ENCODE measurements around the gene MGAT2. TPM values are rescaled to one million over a fixed set of nuclear protein-coding genes. Genes with fewer than 3 reads are reported as not detected.

Gene MGAT2
- total RNA-seq, 1 donor from 2014 or later = 30.3 TPM

DNA sequence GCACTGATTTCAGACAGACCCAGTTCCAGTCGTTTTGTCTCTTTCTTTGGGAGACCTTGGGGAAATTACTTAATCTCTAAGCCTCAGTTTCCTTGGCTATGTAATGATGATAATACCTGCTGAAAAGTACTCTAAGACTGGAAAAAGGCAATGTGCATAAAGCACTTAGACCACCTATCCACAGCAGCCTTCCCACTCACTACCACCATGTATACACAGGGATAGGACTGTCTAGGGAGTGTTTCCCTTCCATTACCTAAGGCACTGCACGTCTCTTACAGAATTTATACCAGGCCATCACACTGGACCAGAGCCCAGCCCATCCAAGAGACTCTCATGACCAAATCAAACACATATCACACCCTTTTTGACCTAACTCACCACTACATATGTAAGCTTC, 40.8 kb upstream of the MGAT2 start:
- peaks cover 15% of the 10 kb centered on the region for H3K36me3 ChIP-seq
- H3K36me3 Mint-ChIP-seq = peaks cover 46% of the 10 kb centered on the region

GRCh38 chr14:49581209-49582112, 39.1 kb upstream of the MGAT2 start:
- Histone ChIP-seq H3K9ac (no peak overlapping the region), H3K27me3 (no peaks in the 10 kb centered on the region), H3K4me3 (no peak overlapping the region), H3K79me2 (ENCODE audit: low read depth) (peaks cover 78% of the 10 kb centered on the region), H3F3A (ENCODE audit: low read depth) (peaks cover 28% of the 10 kb centered on the region), H3K9me3 (ENCODE audit: low read depth) (no peaks in the 10 kb centered on the region), H3K27ac (no peak overlapping the region), H3K4me1 (peaks cover 6% of the 10 kb centered on the region), H2AFZ (replicated peaks) (no peak overlapping the region), H3K4me2 (no peak overlapping the region), H3K36me3 (peaks cover 15% of the 10 kb centered on the region), H4K20me1 (ENCODE audit: low read depth) (peaks cover 79% of the 10 kb centered on the region)
- peaks cover 48% of the 10 kb centered on the region for H3K36me3 Mint-ChIP-seq
- H3K9me3 Mint-ChIP-seq = peaks cover 4% of the 10 kb centered on the region
- TF ChIP-seq CTCF (IDR thresholded peaks at IDR 0.05) (no peak), EZH2phosphoT487 (IDR thresholded peaks at IDR 0.05) (no peak), EZH2 (IDR thresholded peaks at IDR 0.05) (no peak)
- peak overlapping the region; percentile 31 for H3K4me3 Mint-ChIP-seq
- no peak for DNase-seq (ENCODE audit: low spot score)
- peaks cover 14% of the 10 kb centered on the region for H3K27me3 Mint-ChIP-seq (ENCODE audit: insufficient read depth, low read depth)
- no peak overlapping the region for H3K27ac Mint-ChIP-seq
- peaks cover 28% of the 10 kb centered on the region for H3K4me1 Mint-ChIP-seq

More for the DNA sequence above, 40.8 kb upstream of the MGAT2 start:
- H3K4me1 ChIP-seq = peaks cover 6% of the 10 kb centered on the region
- Mint-ChIP-seq H3K27ac (no peak overlapping the region), H3K27me3 (ENCODE audit: insufficient read depth, low read depth) (no peaks in the 10 kb centered on the region), H3K4me1 (peaks cover 17% of the 10 kb centered on the region), H3K4me3 (no peak overlapping the region), H3K9me3 (no peaks in the 10 kb centered on the region)
- DNase-seq (ENCODE audit: low spot score) = no peak
- H3K4me3 ChIP-seq = no peak overlapping the region
- H3K9me3 ChIP-seq (ENCODE audit: low read depth) = no peaks in the 10 kb centered on the region
- no peaks in the 10 kb centered on the region for H3K27me3 ChIP-seq
- peaks cover 68% of the 10 kb centered on the region for H4K20me1 ChIP-seq (ENCODE audit: low read depth)
- H3F3A ChIP-seq (ENCODE audit: low read depth) = peaks cover 28% of the 10 kb centered on the region
- H3K79me2 ChIP-seq (ENCODE audit: low read depth) = peaks cover 64% of the 10 kb centered on the region
- TF ChIP-seq EZH2 (IDR thresholded peaks at IDR 0.05) (no peak), EZH2phosphoT487 (IDR thresholded peaks at IDR 0.05) (no peak), CTCF (IDR thresholded peaks at IDR 0.05) (no peak)
- H2AFZ ChIP-seq (replicated peaks) = no peak overlapping the region
- no peak overlapping the region for H3K4me2 ChIP-seq
- H3K27ac ChIP-seq = no peak overlapping the region
- H3K9ac ChIP-seq = no peak overlapping the region

DNA sequence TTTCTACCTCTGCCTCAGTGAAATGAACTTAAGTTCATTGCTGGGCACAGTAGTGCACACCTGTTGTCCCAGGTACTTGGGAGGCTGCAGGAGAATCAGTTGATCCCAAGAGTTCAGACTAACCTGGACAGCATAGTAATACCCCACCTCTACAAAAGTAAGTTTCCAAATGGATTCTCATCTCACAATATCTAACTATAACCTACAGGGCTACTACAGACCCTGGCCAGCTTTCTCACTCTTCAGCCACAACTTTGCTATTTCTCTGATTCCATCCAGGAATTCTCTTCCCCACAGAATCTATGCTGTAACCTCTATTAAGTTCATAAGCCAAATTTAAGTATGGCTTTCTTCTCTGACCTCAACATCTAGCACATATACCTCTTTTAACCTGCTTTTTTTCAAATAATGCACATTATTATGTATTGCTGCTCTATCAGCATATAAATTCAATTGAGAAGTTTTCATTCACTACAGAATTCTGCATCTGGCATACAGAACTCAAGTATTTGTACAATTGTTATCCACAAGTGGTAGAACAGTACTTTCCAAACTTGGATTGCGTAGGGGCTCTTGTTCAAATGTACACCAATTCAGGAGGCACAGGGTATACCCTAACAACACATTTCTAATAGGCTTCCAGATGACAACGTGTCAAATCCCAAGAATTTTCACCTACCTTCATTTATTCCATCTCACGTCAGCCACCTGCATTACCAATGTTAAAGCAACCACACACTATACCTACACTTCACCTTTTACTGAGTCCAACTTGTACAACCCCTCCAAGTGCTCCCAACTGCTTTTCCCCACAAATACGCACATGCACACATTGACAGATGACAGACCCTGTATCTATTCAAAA, 38.3 kb upstream of the MGAT2 start:
- H3K4me2 ChIP-seq = no peak overlapping the region
- Mint-ChIP-seq H3K9me3 (peaks cover 4% of the 10 kb centered on the region), H3K36me3 (peaks cover 43% of the 10 kb centered on the region), H3K27ac (no peak overlapping the region), H3K4me1 (peaks cover 28% of the 10 kb centered on the region), H3K4me3 (no peak overlapping the region), H3K27me3 (ENCODE audit: insufficient read depth, low read depth) (peaks cover 20% of the 10 kb centered on the region)
- no peak overlapping the region for H3K4me3 ChIP-seq
- TF ChIP-seq EZH2phosphoT487 (IDR thresholded peaks at IDR 0.05) (no peak), EZH2 (IDR thresholded peaks at IDR 0.05) (no peak), CTCF (IDR thresholded peaks at IDR 0.05) (no peak)
- no peaks in the 10 kb centered on the region for H3K9me3 ChIP-seq (ENCODE audit: low read depth)
- H3K36me3 ChIP-seq = peaks cover 15% of the 10 kb centered on the region
- H4K20me1 ChIP-seq (ENCODE audit: low read depth) = peaks cover 77% of the 10 kb centered on the region
- no peak overlapping the region for H3K9ac ChIP-seq
- no peak for DNase-seq (ENCODE audit: low spot score)
- H3K27ac ChIP-seq = no peak overlapping the region
- peaks cover 78% of the 10 kb centered on the region for H3K79me2 ChIP-seq (ENCODE audit: low read depth)
- peaks cover 6% of the 10 kb centered on the region for H3K4me1 ChIP-seq
- H2AFZ ChIP-seq (replicated peaks) = no peak overlapping the region
- H3F3A ChIP-seq (ENCODE audit: low read depth) = peaks cover 35% of the 10 kb centered on the region
- no peaks in the 10 kb centered on the region for H3K27me3 ChIP-seq
